Fibroblast of peridontal ligament (primary cell): ENCODE measurements around the gene SNRNP27.
A peak's percentile ranks its signal among the peaks of the same experiment; 100 is the strongest.

Source experiments
- DNase-seq: peaks from one replicate; pipeline ENCODE4 v3.0.0-alpha.2; 2010; ENCODE audit errors: extremely low read depth

SNRNP27 gene

GRCh38 chr2:69916106-69916505, 22.4 kb downstream of the SNRNP27 start:
- DNase-seq: peak; percentile 14

GRCh38 chr2:69917852-69918251, 24.1 kb downstream of the SNRNP27 start:
- peak; percentile 89 for DNase-seq

- DNase-seq: no peak
These were observed 24.6 kb downstream of the SNRNP27 start for GRCh38 chr2:69918401-69918800.

GRCh38 chr2:69923116-69923515, 29.4 kb downstream of the SNRNP27 start:
- DNase-seq: no peak

- peak; percentile 66 for DNase-seq
These were observed 33.2 kb downstream of the SNRNP27 start for GRCh38 chr2:69926849-69927515.

GRCh38 chr2:69931832-69932595, 38.3 kb downstream of the SNRNP27 start:
- no peak for DNase-seq

- no peak for DNase-seq
These were observed 38.8 kb downstream of the SNRNP27 start for GRCh38 chr2:69932596-69932922.

- no peak for DNase-seq
These were observed 39.6 kb downstream of the SNRNP27 start for GRCh38 chr2:69933254-69933828.

- peak; percentile 83 for DNase-seq
These were observed 40.3 kb downstream of the SNRNP27 start for GRCh38 chr2:69933839-69934613.

- no peak for DNase-seq
These were observed 40.8 kb downstream of the SNRNP27 start for GRCh38 chr2:69934614-69934908.

- no peak for DNase-seq
These were observed 41.3 kb downstream of the SNRNP27 start for GRCh38 chr2:69935011-69935410.

- no peak for DNase-seq
These were observed 43.1 kb downstream of the SNRNP27 start for GRCh38 chr2:69936906-69937305.

- no peak for DNase-seq
These were observed 44.2 kb downstream of the SNRNP27 start for GRCh38 chr2:69937968-69938367.

GRCh38 chr2:69939722-69940121, 46.0 kb downstream of the SNRNP27 start:
- DNase-seq: no peak

- no peak for DNase-seq
These were observed 46.9 kb downstream of the SNRNP27 start for GRCh38 chr2:69940691-69941090.

- DNase-seq: no peak
These were observed 49.5 kb downstream of the SNRNP27 start for GRCh38 chr2:69943000-69943842.

- no peak for DNase-seq
These were observed 50.2 kb downstream of the SNRNP27 start for GRCh38 chr2:69943843-69944525.

GRCh38 chr2:69944756-69945155, 51.0 kb downstream of the SNRNP27 start:
- no peak for DNase-seq

- no peak for DNase-seq
These were observed 51.7 kb downstream of the SNRNP27 start for GRCh38 chr2:69945441-69945840.

GRCh38 chr2:69945941-69946340, 52.2 kb downstream of the SNRNP27 start:
- no peak for DNase-seq
